GM23248 (cell line): ENCODE measurements around the gene RNLS. TPM values are rescaled to one million over a fixed set of nuclear protein-coding genes. Genes with fewer than 3 reads are reported as not detected.

ENCODE experiments used
- DNase-seq: peaks from one replicate; pipeline ENCODE4 v3.0.0-alpha.2; 2015
- H2AFZ ChIP-seq: fragments of 200-600 bp; sonication (generic); 2 replicates; pipeline ENCODE4 v1.6.1; 2016; ENCODE audit warnings: antibody characterized with exemption
- H3F3A ChIP-seq: fragments of 200-600 bp; sonication (generic); 2 replicates; pipeline ENCODE4 v1.6.1; 2016; ENCODE audit warnings: mild to moderate bottlenecking, antibody characterized with exemption, mixed run types; ENCODE audit not compliant: insufficient read depth
- H3K27ac ChIP-seq: fragments of 200-600 bp; sonication (generic); 2 replicates; pipeline ENCODE4 v1.5.1; 2016; ENCODE audit warnings: mild to moderate bottlenecking
- H3K27me3 ChIP-seq: fragments of 200-600 bp; sonication (generic); replicated peaks from 2 replicates; pipeline ENCODE4 v1.6.1; 2016; ENCODE audit warnings: mild to moderate bottlenecking; ENCODE audit not compliant: insufficient read depth
- H3K36me3 ChIP-seq: fragments of 200-600 bp; sonication (generic); 2 replicates; pipeline ENCODE4 v1.6.1; 2016; ENCODE audit warnings: low read depth, mild to moderate bottlenecking
- H3K4me1 ChIP-seq: fragments of 200-600 bp; sonication (generic); 2 replicates; pipeline ENCODE4 v1.6.1; 2016; ENCODE audit warnings: mild to moderate bottlenecking; ENCODE audit not compliant: insufficient read depth
- H3K4me2 ChIP-seq: fragments of 200-600 bp; sonication (generic); one replicate; pipeline ENCODE4 v1.6.1; 2016; ENCODE audit warnings: mild to moderate bottlenecking; ENCODE audit not compliant: unreplicated experiment
- H3K4me3 ChIP-seq: fragments of 200-600 bp; sonication (generic); 2 replicates; pipeline ENCODE4 v1.5.1; 2016; ENCODE audit warnings: mild to moderate bottlenecking
- H3K79me2 ChIP-seq: fragments of 200-600 bp; sonication (generic); 2 replicates; pipeline ENCODE4 v1.6.1; 2016; ENCODE audit warnings: mild to moderate bottlenecking; ENCODE audit not compliant: insufficient read depth
- H3K9ac ChIP-seq: fragments of 200-600 bp; sonication (generic); 2 replicates; pipeline ENCODE4 v1.6.1; 2016; ENCODE audit warnings: mild to moderate bottlenecking
- H3K9me2 ChIP-seq: fragments of 200-600 bp; sonication (generic); 2 replicates; pipeline ENCODE4 v1.6.1; 2016; ENCODE audit warnings: mixed run types, mild to moderate bottlenecking, moderate library complexity; ENCODE audit not compliant: insufficient read depth
- H3K9me3 ChIP-seq: fragments of 200-600 bp; sonication (generic); one replicate; pipeline ENCODE4 v1.6.1; 2017; ENCODE audit warnings: low read depth
- H4K20me1 ChIP-seq: fragments of 200-600 bp; sonication (generic); 2 replicates; pipeline ENCODE4 v1.6.0; 2016; ENCODE audit not compliant: insufficient read depth
- EZH2 ChIP-seq: fragments of 200-600 bp; sonication (generic); IDR thresholded peaks from 2 replicates; pipeline ENCODE4 v1.6.1; 2018; ENCODE audit warnings: antibody characterized with exemption, mild to moderate bottlenecking; ENCODE audit not compliant: insufficient read depth, poor library complexity, severe bottlenecking
- EZH2phosphoT487 ChIP-seq: fragments of 200-600 bp; sonication (generic); IDR thresholded peaks from 2 replicates; pipeline ENCODE4 v1.6.1; 2018; ENCODE audit warnings: antibody characterized with exemption, moderate library complexity, mild to moderate bottlenecking, low read depth; ENCODE audit not compliant: insufficient read depth
- WGBS, 2 experiments: methylation state at CpG; one replicate each; pipeline ENCODE4 v1.1.6; 2015 to 2017; ENCODE audit warnings: low lambda C conversion rate in 2 of 2, low coverage in 1 of 2; ENCODE audit errors: missing lambda C conversion rate in 2 of 2; 5-methylcytosine and 5-hydroxymethylcytosine counted together
- in situ Hi-C: fragments of 300-500 bp; cut with MboI; formaldehyde crosslinking; loops from 2 replicates; pipeline ENCODE4 v1.15.0; 2020
- polyA plus RNA-seq: library from polyadenylated mRNA; unstranded; fragments of >200 nt; fragmentation: Nextera tagmentation; extraction: Ambion mirVana; gene quantifications from 2 replicates; pipeline ENCODE4 v1.2.1, GENCODE V29; 2016
- total RNA-seq: library from RNA; depleted of rRNA; stranded (reverse); fragments of >200 nt; shearing (Covaris generic); gene quantifications from 2 replicates; pipeline ENCODE4 v1.2.3, GENCODE V29; 2014

RNLS gene
- total and polyA plus RNA-seq, 2 experiments from 2014 or later: 11.5 to 23.1 TPM

- no peak overlapping the region for H2AFZ ChIP-seq
- no peaks in the 10 kb centered on the region for H3K36me3 ChIP-seq
- WGBS, 2 experiments: 87 to 89% methylated on average over 2 of the region's 2 CpGs
- H3K4me2 ChIP-seq: no peak overlapping the region
- H3K9ac ChIP-seq: no peak overlapping the region
- no peak overlapping the region for H3K27ac ChIP-seq
- H3K4me3 ChIP-seq: no peak overlapping the region
- H3K9me2 ChIP-seq: no peaks in the 10 kb centered on the region
- in situ Hi-C loops: no loop called here
- peaks cover 19% of the 10 kb centered on the region for H3K4me1 ChIP-seq
- no peaks in the 10 kb centered on the region for H4K20me1 ChIP-seq
- no peak for DNase-seq
- no peaks in the 10 kb centered on the region for H3K9me3 ChIP-seq
- H3K79me2 ChIP-seq: no peaks in the 10 kb centered on the region
- TF ChIP-seq EZH2phosphoT487 (no peak), EZH2 (no peak)
- no peaks in the 10 kb centered on the region for H3K27me3 ChIP-seq
- H3F3A ChIP-seq: no peaks in the 10 kb centered on the region
These were observed 200.4 kb downstream of the RNLS start for GRCh38 chr10:88382699-88383098.

GRCh38 chr10:88379575-88379974, 203.5 kb downstream of the RNLS start:
- Histone ChIP-seq H3K4me3 (no peak overlapping the region), H3K79me2 (no peaks in the 10 kb centered on the region), H3K4me1 (peaks cover 9% of the 10 kb centered on the region; the same call in 1 of the 2 replicates), H2AFZ (no peak overlapping the region), H3K27me3 (no peaks in the 10 kb centered on the region), H3K9ac (no peak overlapping the region), H3K36me3 (no peaks in the 10 kb centered on the region), H3F3A (no peaks in the 10 kb centered on the region), H3K9me3 (no peaks in the 10 kb centered on the region), H4K20me1 (no peaks in the 10 kb centered on the region), H3K9me2 (no peaks in the 10 kb centered on the region), H3K27ac (no peak overlapping the region), H3K4me2 (no peak overlapping the region)
- WGBS, 2 experiments: 52 to 53% methylated on average over 2 of the region's 2 CpGs
- no peak for TF ChIP-seq EZH2phosphoT487
- no peak for TF ChIP-seq EZH2
- in situ Hi-C loops: no loop called here
- peak; percentile 89 for DNase-seq

- Histone ChIP-seq H3K36me3 (no peaks in the 10 kb centered on the region), H3K4me2 (no peak overlapping the region), H3K79me2 (no peaks in the 10 kb centered on the region), H3K4me1 (peaks cover 9% of the 10 kb centered on the region; the same call in 1 of the 2 replicates), H3K27ac (no peak overlapping the region), H3K4me3 (no peak overlapping the region), H2AFZ (no peak overlapping the region), H3K9ac (no peak overlapping the region), H3K9me2 (no peaks in the 10 kb centered on the region), H3K27me3 (no peaks in the 10 kb centered on the region), H4K20me1 (no peaks in the 10 kb centered on the region), H3K9me3 (no peaks in the 10 kb centered on the region), H3F3A (no peaks in the 10 kb centered on the region)
- 97 to 98% methylated on average over 1 of the region's 1 CpG for WGBS, 2 experiments
- in situ Hi-C loops: no loop called here
- DNase-seq: no peak
- TF ChIP-seq EZH2phosphoT487: no peak
- TF ChIP-seq EZH2: no peak
These were observed 205.6 kb downstream of the RNLS start for GRCh38 chr10:88377510-88377909.

GRCh38 chr10:88374392-88375175, 208.5 kb downstream of the RNLS start:
- Histone ChIP-seq H3K36me3 (no peaks in the 10 kb centered on the region), H3K9me3 (no peaks in the 10 kb centered on the region), H3K4me2 (no peak overlapping the region), H3K79me2 (no peaks in the 10 kb centered on the region), H4K20me1 (no peaks in the 10 kb centered on the region), H3K9ac (no peak overlapping the region), H3K4me1 (0 out of 2 replicates have a peak, but pooled peaks cover 3% of the 10 kb centered on the region), H3F3A (no peaks in the 10 kb centered on the region), H2AFZ (no peak overlapping the region), H3K27me3 (no peaks in the 10 kb centered on the region), H3K9me2 (no peaks in the 10 kb centered on the region), H3K27ac (no peak overlapping the region), H3K4me3 (no peak overlapping the region)
- in situ Hi-C loops: no loop called here
- WGBS, 2 experiments: 94 to 98% methylated on average over 4 of the region's 4 CpGs
- no peak for DNase-seq
- TF ChIP-seq EZH2phosphoT487 (no peak), EZH2 (no peak)
